ENCODE measurements around the gene NEB. TPM values are rescaled to one million over a fixed set of nuclear protein-coding genes. Genes with fewer than 3 reads are reported as not detected.

NEB gene
- total RNA-seq, 4 donors from 2014 or later: 0.07 to 0.47 (median 0.21) TPM

GRCh38 chr2:151665959-151666358, 68.3 kb downstream of the NEB start:
- H3K27me3 ChIP-seq: no peaks in the 10 kb centered on the region
- no peaks in the 10 kb centered on the region for H3K9me3 ChIP-seq
- no peak overlapping the region for H3K4me3 ChIP-seq
- H3K36me3 ChIP-seq: no peaks in the 10 kb centered on the region
- no peak overlapping the region for H3K27ac ChIP-seq
- no peak for TF ChIP-seq CTCF (IDR thresholded peaks at IDR 0.05)
- TF ChIP-seq POLR2AphosphoS5 (IDR thresholded peaks at IDR 0.05): no peak
- no peak for TF ChIP-seq POLR2A (IDR thresholded peaks at IDR 0.05)
- no peak for TF ChIP-seq EP300 (IDR thresholded peaks at IDR 0.05)
- WGBS, 2 donors (ENCODE audit: low coverage in 1 of 2): 77 to 88% methylated on average over 3 of the region's 3 CpGs
- no peaks in the 10 kb centered on the region for H3K4me1 ChIP-seq
- ATAC-seq: no peak

- no peaks in the 10 kb centered on the region for H3K4me1 ChIP-seq
- TF ChIP-seq CTCF (IDR thresholded peaks at IDR 0.05): no peak
- TF ChIP-seq EP300 (IDR thresholded peaks at IDR 0.05): no peak
- TF ChIP-seq POLR2AphosphoS5 (IDR thresholded peaks at IDR 0.05): no peak
- TF ChIP-seq POLR2A (IDR thresholded peaks at IDR 0.05): no peak
- 57% methylated on average over 1 of the region's 1 CpG; no CpG with 5 or more reads in 1 of the 2 donors for WGBS, 2 donors (ENCODE audit: low coverage in 1 of 2)
Observed at GRCh38 chr2:151664520-151664919, 69.8 kb downstream of the NEB start.

GRCh38 chr2:151661625-151662024, 72.7 kb downstream of the NEB start:
- TF ChIP-seq CTCF (IDR thresholded peaks at IDR 0.05): no peak
- no peak for TF ChIP-seq POLR2A (IDR thresholded peaks at IDR 0.05)
- no peak for TF ChIP-seq EP300 (IDR thresholded peaks at IDR 0.05)
- TF ChIP-seq POLR2AphosphoS5 (IDR thresholded peaks at IDR 0.05): no peak
- no peaks in the 10 kb centered on the region for H3K4me1 ChIP-seq

More at GRCh38 chr2:151664520-151664919, 69.8 kb downstream of the NEB start:
- H3K36me3 ChIP-seq: no peaks in the 10 kb centered on the region
- no peak for ATAC-seq
- no peak overlapping the region for H3K27ac ChIP-seq
- H3K27me3 ChIP-seq: no peaks in the 10 kb centered on the region
- H3K9me3 ChIP-seq: no peaks in the 10 kb centered on the region
- no peak overlapping the region for H3K4me3 ChIP-seq

GRCh38 chr2:151658081-151658480, 76.2 kb downstream of the NEB start:
- no peak for ATAC-seq
- no peaks in the 10 kb centered on the region for H3K36me3 ChIP-seq
- no peak overlapping the region for H3K27ac ChIP-seq
- H3K27me3 ChIP-seq: no peaks in the 10 kb centered on the region
- H3K9me3 ChIP-seq: no peaks in the 10 kb centered on the region
- WGBS, 2 donors (ENCODE audit: low coverage in 1 of 2): 64 to 95% methylated on average over 2 of the region's 2 CpGs
- no peak overlapping the region for H3K4me3 ChIP-seq
- H3K4me1 ChIP-seq: no peaks in the 10 kb centered on the region
- TF ChIP-seq EP300 (IDR thresholded peaks at IDR 0.05): no peak

More at GRCh38 chr2:151661625-151662024, 72.7 kb downstream of the NEB start:
- ATAC-seq: no peak
- Histone ChIP-seq H3K36me3 (no peaks in the 10 kb centered on the region), H3K9me3 (no peaks in the 10 kb centered on the region), H3K27me3 (no peaks in the 10 kb centered on the region), H3K4me3 (no peak overlapping the region), H3K27ac (no peak overlapping the region)
- WGBS, 2 donors (ENCODE audit: low coverage in 1 of 2): 77 to 88% methylated on average over 2 of the region's 2 CpGs

- H3K27ac ChIP-seq: no peak overlapping the region
- no peak overlapping the region for H3K4me3 ChIP-seq
- 71 to 73% methylated on average over 2 of the region's 2 CpGs for WGBS, 2 donors (ENCODE audit: low coverage in 1 of 2)
- TF ChIP-seq POLR2AphosphoS5 (IDR thresholded peaks at IDR 0.05) (no peak), EP300 (IDR thresholded peaks at IDR 0.05) (no peak), CTCF (IDR thresholded peaks at IDR 0.05) (no peak), POLR2A (IDR thresholded peaks at IDR 0.05) (no peak)
- no peaks in the 10 kb centered on the region for H3K4me1 ChIP-seq
- no peak for ATAC-seq
- H3K36me3 ChIP-seq: no peaks in the 10 kb centered on the region
- H3K9me3 ChIP-seq: no peaks in the 10 kb centered on the region
- no peaks in the 10 kb centered on the region for H3K27me3 ChIP-seq
Observed at GRCh38 chr2:151657667-151658076, 76.6 kb downstream of the NEB start.

All from gastroesophageal sphincter (tissue), 4 donors.